Stimulated activated naive CD8-positive, alpha-beta T cell treated with anti-CD3 and anti-CD28 coated beads, Interleukin-15, Interleukin-2, amounts not matched to agents 100 ng/mL and 50 ng/mL, for 24 hours (primary cell): Measurements from ENCODE around the gene OPTN.
"Not testable (repeated sequence)": the region's sequence is repeated elsewhere in the genome, so short reads cannot be mapped to it uniquely, and the experiment has no call there.

Experiments used
- H3K27ac Mint-ChIP-seq: one replicate; pipeline ENCODE4 v1.8.0; 2021; ENCODE audit warnings: mild to moderate bottlenecking, mixed read lengths
- H3K27me3 Mint-ChIP-seq: one replicate; pipeline ENCODE4 v1.8.0; 2021; ENCODE audit warnings: mixed read lengths
- H3K36me3 Mint-ChIP-seq: one replicate; pipeline ENCODE4 v1.8.0; 2021; ENCODE audit warnings: low read depth, mixed read lengths
- H3K4me1 Mint-ChIP-seq: one replicate; pipeline ENCODE4 v1.8.0; 2021; ENCODE audit warnings: low read depth, mixed read lengths
- H3K4me3 Mint-ChIP-seq: one replicate; pipeline ENCODE4 v1.8.0; 2021; ENCODE audit warnings: mild to moderate bottlenecking, mixed read lengths
- H3K9me3 Mint-ChIP-seq: one replicate; pipeline ENCODE4 v1.8.0; 2021; ENCODE audit warnings: mixed read lengths

The OPTN gene

DNA sequence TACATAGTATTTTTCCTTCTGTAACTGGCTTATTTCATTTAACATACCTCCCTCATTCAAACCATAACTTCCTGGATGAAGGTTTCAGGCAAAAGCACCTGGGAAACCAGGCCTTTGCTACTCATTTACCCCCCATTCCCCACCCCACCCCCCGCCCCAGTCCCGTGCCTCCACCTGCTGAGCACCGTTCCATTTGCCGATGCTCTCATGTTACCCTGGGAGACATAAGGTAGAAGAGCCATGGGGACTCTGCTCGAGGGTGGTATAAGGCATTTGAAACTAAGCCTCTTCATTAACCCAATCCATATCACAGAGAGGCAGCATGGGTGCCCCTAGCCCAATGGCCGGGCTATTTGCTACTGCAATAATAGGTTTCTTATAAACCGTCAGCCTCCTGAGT, 39.2 kb downstream of the OPTN start:
- Mint-ChIP-seq H3K9me3 (peaks cover under 1% of the 10 kb centered on the region), H3K27ac (no peak overlapping the region), H3K4me1 (no peaks in the 10 kb centered on the region), H3K4me3 (no peak overlapping the region), H3K27me3 (no peaks in the 10 kb centered on the region), H3K36me3 (peaks cover 60% of the 10 kb centered on the region)

DNA sequence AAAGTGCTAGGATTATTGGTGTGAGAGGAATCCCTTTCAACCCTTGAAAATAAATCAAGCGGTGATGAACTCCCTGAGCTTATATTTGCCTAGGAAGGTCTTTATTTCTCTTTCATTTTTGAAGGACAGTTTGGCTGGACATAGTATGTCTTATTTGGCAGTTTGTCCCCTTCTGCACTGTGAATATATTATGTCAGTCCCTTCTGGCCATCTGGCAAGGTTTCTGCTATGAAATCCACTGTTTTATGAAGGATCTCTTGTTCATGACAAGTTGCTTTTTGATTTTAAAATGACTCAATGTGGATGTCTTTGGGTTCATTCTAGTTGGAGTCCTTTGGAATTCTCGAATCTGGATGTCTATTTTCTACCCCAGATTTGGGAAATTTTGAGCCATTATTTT, 39.7 kb downstream of the OPTN start:
- Mint-ChIP-seq H3K9me3 (peaks cover 6% of the 10 kb centered on the region), H3K27ac (no peak overlapping the region), H3K4me3 (no peak overlapping the region), H3K4me1 (no peaks in the 10 kb centered on the region), H3K27me3 (no peaks in the 10 kb centered on the region), H3K36me3 (peaks cover 63% of the 10 kb centered on the region)

DNA sequence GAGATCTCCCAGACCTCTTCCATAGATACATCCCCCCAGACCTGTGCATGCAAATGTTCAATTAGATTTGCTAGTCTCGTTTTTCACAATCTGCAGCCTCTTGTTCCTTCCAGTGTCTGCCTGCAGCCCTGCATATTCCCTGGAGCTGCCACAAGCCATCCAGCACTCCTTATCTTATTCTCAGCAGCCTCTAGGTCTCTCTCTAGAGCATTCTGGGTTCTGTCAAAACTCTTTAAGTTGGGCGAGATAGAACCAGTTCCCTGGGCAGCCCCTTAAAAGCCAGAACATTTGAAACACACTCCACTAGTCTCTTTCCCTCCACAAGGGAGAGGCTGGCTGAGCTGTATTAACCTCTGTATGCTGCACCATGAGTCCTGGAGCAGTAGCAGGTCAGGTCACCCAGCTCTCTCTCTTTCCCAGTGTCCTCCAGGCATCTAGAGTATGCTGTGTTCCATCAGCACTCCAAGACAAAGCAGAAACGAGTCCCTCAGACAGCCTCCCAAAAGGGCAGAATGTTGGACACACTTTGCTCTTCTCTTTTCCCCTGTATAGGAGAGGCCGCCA, 40.7 kb downstream of the OPTN start:
- no peaks in the 10 kb centered on the region for H3K4me1 Mint-ChIP-seq
- no peaks in the 10 kb centered on the region for H3K27me3 Mint-ChIP-seq
- H3K27ac Mint-ChIP-seq: no peak overlapping the region
- H3K9me3 Mint-ChIP-seq: peaks cover 13% of the 10 kb centered on the region
- peaks cover 59% of the 10 kb centered on the region for H3K36me3 Mint-ChIP-seq
- no peak overlapping the region for H3K4me3 Mint-ChIP-seq

DNA sequence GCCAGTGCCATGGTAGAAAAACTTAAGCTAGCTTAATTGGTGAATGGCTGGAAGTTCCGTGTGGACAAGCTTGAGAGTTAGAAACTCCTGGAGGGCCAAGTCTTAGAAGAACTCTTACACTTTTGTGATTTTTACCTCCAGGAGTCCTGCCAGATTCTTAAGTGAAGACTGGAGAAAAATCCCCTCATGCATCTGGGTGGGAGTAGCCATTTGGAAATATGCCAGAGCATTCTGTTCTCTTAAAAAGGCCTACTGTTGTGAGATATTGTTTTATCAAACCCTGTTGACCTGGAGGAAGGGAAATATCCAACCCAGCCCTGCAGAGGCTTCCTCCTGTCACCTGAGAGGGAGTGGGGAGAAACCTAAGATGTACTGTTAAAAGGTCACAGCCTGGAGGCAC, 43.8 kb downstream of the OPTN start:
- Mint-ChIP-seq H3K4me3 (no peak overlapping the region), H3K36me3 (peaks cover 36% of the 10 kb centered on the region), H3K27ac (no peak overlapping the region), H3K4me1 (no peaks in the 10 kb centered on the region), H3K9me3 (peaks cover 20% of the 10 kb centered on the region), H3K27me3 (no peaks in the 10 kb centered on the region)

DNA sequence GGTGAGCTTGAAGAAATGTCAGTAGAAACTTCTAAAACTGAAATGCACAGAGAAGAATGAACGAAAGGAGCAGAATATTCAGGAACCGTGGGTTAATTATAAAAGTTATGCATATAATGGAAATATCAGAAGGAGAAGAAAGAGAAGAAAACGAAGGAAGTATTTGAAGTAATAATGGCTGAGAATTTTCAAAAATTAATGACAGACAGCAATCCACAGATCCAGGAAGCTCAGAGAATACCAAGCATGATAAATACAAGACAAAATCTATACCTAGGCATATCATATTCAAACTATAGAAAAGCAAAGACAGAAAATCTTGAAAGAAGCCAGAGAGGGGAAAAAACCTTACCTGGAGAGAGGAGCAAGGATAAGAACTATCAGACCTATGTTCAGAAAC, 44.9 kb downstream of the OPTN start:
- H3K4me1 Mint-ChIP-seq: no peaks in the 10 kb centered on the region
- H3K36me3 Mint-ChIP-seq: peaks cover 31% of the 10 kb centered on the region
- no peak overlapping the region for H3K27ac Mint-ChIP-seq
- no peak overlapping the region for H3K4me3 Mint-ChIP-seq
- H3K9me3 Mint-ChIP-seq: peaks cover 20% of the 10 kb centered on the region
- no peaks in the 10 kb centered on the region for H3K27me3 Mint-ChIP-seq

DNA sequence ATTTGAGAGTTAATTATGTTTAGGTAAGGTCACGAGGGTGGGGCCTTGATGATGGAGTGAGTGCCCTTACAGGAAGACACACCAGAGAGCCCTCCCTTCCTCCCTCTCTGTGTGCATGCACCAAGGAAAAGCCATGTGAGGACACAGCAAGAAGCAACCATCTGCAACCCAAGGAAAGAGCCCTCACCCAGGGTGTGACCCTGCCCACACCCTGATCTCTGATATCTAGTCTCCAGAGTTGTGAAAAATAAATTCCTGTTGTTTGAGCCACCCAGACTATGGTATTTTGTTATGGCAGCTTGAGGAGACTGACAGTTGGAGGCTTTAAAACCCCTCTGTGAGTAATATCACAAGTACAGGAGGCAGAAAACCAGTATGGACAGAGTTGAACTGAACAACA, 46.4 kb downstream of the OPTN start:
- no peaks in the 10 kb centered on the region for H3K4me1 Mint-ChIP-seq
- H3K4me3 Mint-ChIP-seq: no peak overlapping the region

DNA sequence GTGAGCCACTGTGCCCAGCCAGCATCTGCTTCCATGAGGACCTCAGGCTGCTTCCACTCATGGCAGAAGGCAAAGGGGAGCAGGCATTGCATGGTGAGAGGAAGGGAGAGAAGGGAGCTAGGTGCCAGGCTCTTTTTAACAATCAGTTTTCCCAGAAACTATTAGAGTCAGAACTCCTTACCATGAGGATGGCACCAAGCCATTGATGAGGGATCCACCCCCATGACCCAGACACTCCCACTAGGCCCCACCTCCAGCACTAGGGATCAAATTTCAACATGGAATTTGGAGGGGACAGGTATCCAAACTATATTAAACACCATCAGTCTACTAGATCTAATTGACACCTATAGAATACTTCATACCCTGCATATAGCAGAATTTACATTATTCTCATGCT, 47.2 kb downstream of the OPTN start:
- H3K9me3 Mint-ChIP-seq: peaks cover 20% of the 10 kb centered on the region
- H3K27me3 Mint-ChIP-seq: no peaks in the 10 kb centered on the region
- H3K36me3 Mint-ChIP-seq: peaks cover 15% of the 10 kb centered on the region
- no peak overlapping the region for H3K27ac Mint-ChIP-seq
- no peak overlapping the region for H3K4me3 Mint-ChIP-seq
- no peaks in the 10 kb centered on the region for H3K4me1 Mint-ChIP-seq

More for the DNA sequence above, 46.4 kb downstream of the OPTN start:
- Mint-ChIP-seq H3K36me3 (peaks cover 17% of the 10 kb centered on the region), H3K9me3 (peaks cover 20% of the 10 kb centered on the region), H3K27ac (no peak overlapping the region), H3K27me3 (no peaks in the 10 kb centered on the region)

DNA sequence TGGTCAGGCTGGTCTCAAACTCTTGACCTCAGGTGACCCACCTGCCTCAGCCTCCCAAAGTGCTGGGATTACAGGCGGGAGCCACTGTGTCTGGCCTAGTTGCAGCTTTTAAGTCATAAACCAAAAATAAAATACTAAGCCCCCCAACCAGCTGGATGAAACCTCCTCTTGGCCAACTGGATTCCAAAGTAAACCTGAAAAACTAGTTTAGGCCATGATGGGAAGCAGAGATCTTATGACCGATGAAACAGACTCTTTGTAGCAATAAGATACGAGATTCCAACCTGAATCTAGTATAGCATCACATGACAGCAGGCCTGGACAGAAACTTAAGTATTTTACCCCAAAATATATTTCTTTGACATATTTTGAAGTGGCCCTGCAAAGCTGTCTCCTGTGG, 52.3 kb downstream of the OPTN start:
- no peaks in the 10 kb centered on the region for H3K27me3 Mint-ChIP-seq
- no peaks in the 10 kb centered on the region for H3K9me3 Mint-ChIP-seq
- H3K4me3 Mint-ChIP-seq: no peak overlapping the region
- no peaks in the 10 kb centered on the region for H3K4me1 Mint-ChIP-seq
- H3K36me3 Mint-ChIP-seq: no peaks in the 10 kb centered on the region
- H3K27ac Mint-ChIP-seq: no peak overlapping the region

DNA sequence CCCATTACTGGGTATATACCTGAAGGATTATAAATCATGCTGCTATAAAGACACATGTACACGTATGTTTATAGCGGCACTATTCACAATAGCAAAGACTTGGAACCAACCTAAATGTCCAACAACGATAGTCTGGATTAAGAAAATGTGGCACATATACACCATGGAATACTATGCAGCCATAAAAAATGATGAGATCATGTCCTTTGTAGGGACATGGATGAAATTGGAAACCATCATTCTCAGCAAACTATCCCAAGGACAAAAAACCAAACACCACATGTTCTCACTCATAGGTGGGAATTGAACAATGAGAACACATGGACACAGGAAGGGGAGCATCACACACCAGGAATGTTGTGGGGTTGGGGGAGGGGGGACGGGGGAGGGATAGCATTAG, 55.9 kb downstream of the OPTN start:
- H3K27me3 Mint-ChIP-seq, H3K4me3 Mint-ChIP-seq, H3K9me3 Mint-ChIP-seq, H3K4me1 Mint-ChIP-seq, H3K36me3 Mint-ChIP-seq, H3K27ac Mint-ChIP-seq: not testable (repeated sequence)

DNA sequence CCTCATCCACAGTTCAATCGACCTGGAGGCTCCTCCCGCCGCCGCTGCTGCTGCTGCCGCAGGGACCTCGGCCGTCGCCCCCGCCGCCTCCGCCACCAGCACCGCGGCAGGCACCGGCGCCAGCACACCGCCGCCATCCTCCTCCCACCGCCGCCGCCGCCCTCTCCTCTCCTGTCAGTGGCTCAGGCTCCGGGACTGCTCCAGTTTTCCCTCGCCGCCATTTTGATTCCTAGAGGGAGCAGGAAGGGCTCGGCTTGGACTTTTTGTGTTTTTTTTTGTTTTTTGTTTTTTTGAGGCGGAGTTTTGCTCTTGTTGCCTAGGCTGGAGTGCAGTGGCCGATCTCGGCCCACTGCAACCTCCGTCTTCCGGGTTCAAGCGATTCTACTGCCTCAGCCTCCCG, 58.4 kb downstream of the OPTN start:
- no peaks in the 10 kb centered on the region for H3K27me3 Mint-ChIP-seq
- H3K9me3 Mint-ChIP-seq: no peaks in the 10 kb centered on the region
- H3K36me3 Mint-ChIP-seq: peaks cover 11% of the 10 kb centered on the region
- peak overlapping the region; percentile 35 for H3K4me3 Mint-ChIP-seq
- H3K27ac Mint-ChIP-seq: peak overlapping the region; percentile 34
- H3K4me1 Mint-ChIP-seq: peaks cover 22% of the 10 kb centered on the region

DNA sequence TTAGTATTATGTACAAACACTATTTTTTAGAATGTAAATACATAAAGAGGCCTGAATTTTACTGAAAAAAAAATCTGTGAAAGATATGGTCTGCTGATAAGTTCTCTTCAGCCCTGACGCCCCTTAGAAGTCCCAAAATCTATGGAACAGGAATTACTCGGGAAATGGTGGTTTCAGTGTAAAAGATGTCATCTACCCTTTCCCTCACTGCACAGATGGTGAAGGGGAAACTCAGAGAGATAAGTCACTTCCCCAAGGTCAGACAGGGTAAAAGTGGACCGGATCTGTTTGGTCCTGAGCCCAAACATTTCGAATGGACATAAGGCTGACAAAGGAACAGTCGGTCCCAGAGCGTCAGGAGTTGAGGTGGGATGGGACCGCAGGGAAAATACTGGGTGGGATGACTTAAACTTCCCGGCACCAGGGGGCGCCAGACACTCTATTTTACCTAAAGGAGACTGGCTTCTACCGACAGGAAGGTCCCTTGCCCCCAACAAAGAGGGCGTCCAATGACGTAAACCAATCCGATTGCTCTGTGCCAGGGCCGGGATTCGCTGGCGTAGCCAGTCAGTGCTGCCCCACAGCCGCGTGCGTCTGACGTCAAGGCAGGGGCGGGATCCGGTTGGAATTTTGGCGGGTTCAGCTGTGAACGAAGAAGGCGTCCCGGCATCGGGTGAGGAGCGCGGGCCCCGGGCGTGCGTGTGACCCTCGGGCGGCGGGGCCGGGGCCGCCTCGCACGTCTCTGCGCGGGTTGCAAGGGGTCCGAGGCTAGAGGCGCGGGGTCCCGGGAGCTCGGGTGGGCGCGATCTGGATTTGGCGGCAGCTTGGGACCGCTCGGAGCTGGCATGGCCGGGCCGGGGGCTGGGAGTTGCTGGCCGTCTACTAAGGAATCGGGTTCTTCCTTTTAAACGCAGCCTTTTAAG, 61.2 kb downstream of the OPTN start, which contains the start of gene MCM10:
Gene MCM10 (plus strand): TSS at position 625 of the 923 bp plus-strand sequence. CDS start 2,645 bp downstream, outside the sequence.
- Mint-ChIP-seq H3K4me3 (peak within 1 kb of the TSS; percentile 90), H3K9me3 (no peaks in the 10 kb centered on the region), H3K27me3 (no peaks in the 10 kb centered on the region), H3K27ac (peak within 1 kb of the TSS; percentile 79), H3K36me3 (peaks cover 37% of the 10 kb centered on the region), H3K4me1 (peaks cover 36% of the 10 kb centered on the region)

DNA sequence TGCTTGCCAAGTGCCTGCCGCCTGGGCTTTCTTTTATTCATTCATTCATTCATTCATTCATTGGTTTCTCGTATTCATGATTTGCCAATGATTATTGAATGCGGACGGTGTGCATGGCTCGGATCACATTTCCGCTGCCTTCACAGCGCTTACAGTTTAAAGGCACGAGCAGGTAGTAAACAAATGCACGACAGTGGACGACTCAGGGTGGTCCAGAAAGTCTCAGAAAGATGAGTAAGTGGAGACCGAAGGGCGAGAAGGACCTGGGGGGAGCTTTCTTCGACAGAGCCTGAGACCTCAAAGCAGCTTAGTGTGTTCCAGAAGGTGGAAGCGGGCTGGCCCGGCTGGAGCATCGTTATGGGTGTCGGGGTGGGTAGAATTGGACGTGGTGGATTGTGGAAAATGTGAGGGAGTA, 61.9 kb downstream of the OPTN start:
- peak overlapping the region; percentile 75 for H3K27ac Mint-ChIP-seq
- H3K4me1 Mint-ChIP-seq: peaks cover 36% of the 10 kb centered on the region
- no peaks in the 10 kb centered on the region for H3K9me3 Mint-ChIP-seq
- H3K27me3 Mint-ChIP-seq: no peaks in the 10 kb centered on the region
- peak overlapping the region; percentile 90 for H3K4me3 Mint-ChIP-seq
- peaks cover 42% of the 10 kb centered on the region for H3K36me3 Mint-ChIP-seq

DNA sequence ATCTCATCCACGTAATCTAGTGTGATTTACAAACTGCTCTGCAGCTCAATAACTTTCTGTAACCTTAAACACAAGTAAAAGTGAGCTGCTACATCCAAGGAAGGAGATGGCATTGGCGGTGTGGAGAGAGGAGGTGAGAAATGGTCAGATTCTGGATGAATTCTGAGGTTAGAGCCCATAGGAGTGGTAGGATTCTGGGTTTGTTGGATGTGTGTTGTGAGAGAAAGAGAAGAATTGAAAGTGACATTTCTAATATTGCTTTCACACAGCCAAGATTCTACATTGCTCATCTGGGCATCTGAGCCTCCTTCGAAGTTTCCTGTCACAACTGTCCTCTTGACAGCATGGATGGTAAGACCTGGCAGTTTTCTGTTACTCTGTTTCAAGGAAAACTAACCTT, 63.9 kb downstream of the OPTN start:
- no peak overlapping the region for H3K27ac Mint-ChIP-seq
- no peaks in the 10 kb centered on the region for H3K27me3 Mint-ChIP-seq
- peak overlapping the region; percentile 33 for H3K4me3 Mint-ChIP-seq
- H3K9me3 Mint-ChIP-seq: no peaks in the 10 kb centered on the region
- peaks cover 36% of the 10 kb centered on the region for H3K4me1 Mint-ChIP-seq
- H3K36me3 Mint-ChIP-seq: peaks cover 60% of the 10 kb centered on the region

DNA sequence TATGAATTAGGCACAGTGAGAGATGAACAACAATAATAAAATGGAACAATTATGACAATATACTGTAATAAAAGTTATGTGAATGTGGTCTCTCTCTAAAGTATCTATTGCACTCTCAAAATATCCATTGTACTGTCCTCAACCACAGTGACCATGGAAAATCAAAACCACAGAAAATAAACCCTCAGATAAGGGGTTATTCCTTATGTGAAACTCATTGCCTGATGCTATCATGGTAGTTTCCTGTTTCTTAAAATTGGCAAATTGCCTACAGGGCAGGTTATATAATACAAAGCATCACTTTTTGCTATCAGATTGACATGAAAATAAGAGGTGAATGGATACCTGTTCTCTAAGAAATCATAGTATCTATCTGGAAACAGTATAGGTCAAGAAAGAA, 65.2 kb downstream of the OPTN start:
- no peaks in the 10 kb centered on the region for H3K9me3 Mint-ChIP-seq
- peaks cover 69% of the 10 kb centered on the region for H3K36me3 Mint-ChIP-seq
- peaks cover 36% of the 10 kb centered on the region for H3K4me1 Mint-ChIP-seq
- no peak overlapping the region for H3K27ac Mint-ChIP-seq
- no peaks in the 10 kb centered on the region for H3K27me3 Mint-ChIP-seq
- no peak overlapping the region for H3K4me3 Mint-ChIP-seq

DNA sequence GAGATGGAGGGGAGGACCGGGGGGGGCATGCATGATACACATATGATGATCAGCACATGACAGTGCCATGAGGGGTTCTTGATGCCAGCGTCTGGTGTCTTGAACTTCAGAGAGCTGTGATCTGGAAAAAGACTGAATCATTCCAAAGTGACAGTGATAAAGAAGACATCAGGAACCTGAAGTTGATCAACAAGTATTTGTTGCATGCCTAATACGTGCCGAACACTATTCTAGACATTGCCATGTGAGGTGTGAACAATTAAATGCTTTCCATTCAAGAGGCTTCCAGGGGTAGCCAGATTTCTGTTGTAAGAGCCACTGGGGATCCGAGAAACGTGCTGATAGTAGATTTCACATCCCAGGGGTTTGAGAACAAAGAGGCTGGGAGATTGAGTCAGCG, 67.6 kb downstream of the OPTN start:
- no peak overlapping the region for H3K4me3 Mint-ChIP-seq
- H3K4me1 Mint-ChIP-seq: peaks cover 19% of the 10 kb centered on the region
- H3K27ac Mint-ChIP-seq: no peak overlapping the region
- H3K36me3 Mint-ChIP-seq: peaks cover 82% of the 10 kb centered on the region
- H3K9me3 Mint-ChIP-seq: no peaks in the 10 kb centered on the region
- H3K27me3 Mint-ChIP-seq: no peaks in the 10 kb centered on the region
